Breast epithelium (tissue), 4 donors: ENCODE data around the gene CDKN2D. TPM values are rescaled to one million over a fixed set of nuclear protein-coding genes. Genes with fewer than 3 reads are reported as not detected.
"Not testable (repeated sequence)": the region's sequence is repeated elsewhere in the genome, so short reads cannot be mapped to it uniquely, and the experiment has no call there.

Experiments
- DNase-seq, 2 donors: peaks; one replicate each; pipeline ENCODE4 v3.0.0-alpha.2; 2019; ENCODE audit warnings: low spot score in 2 of 2
- H3K27ac ChIP-seq, 2 donors: fragments of 200-600 bp; sonication (generic) in 1 of 2; one replicate each; pipeline ENCODE4 v1.5.1; 2016 to 2019; ENCODE audit warnings: mild to moderate bottlenecking in 1 of 2
- H3K27me3 ChIP-seq, 2 donors: fragments of 200-600 bp; sonication (generic) in 1 of 2; one replicate each; pipeline versions ENCODE4 v1.5.1 to v1.6.0; 2017 to 2019; ENCODE audit warnings: control low read depth in 1 of 2, mild to moderate bottlenecking in 1 of 2
- H3K36me3 ChIP-seq: fragments of 200-600 bp; one replicate; pipeline ENCODE4 v1.5.1; 2019
- H3K4me1 ChIP-seq, 2 donors: fragments of 200-600 bp; sonication (generic); one replicate each; pipeline ENCODE4 v1.5.1; 2016 to 2019; ENCODE audit warnings: control low read depth in 1 of 2
- H3K4me3 ChIP-seq, 3 donors: fragments of 200-600 bp; sonication (generic); 1 replicate in 2 of 3; 2 replicates in 1 of 3; pipeline ENCODE4 v1.5.1; 2016 to 2019; ENCODE audit warnings: mild to moderate bottlenecking in 3 of 3, moderate library complexity in 2 of 3
- H3K9me3 ChIP-seq, 2 donors: fragments of 200-600 bp; sonication (generic) in 1 of 2; one replicate each; pipeline ENCODE4 v1.5.1; 2016 to 2019; ENCODE audit warnings: control low read depth in 1 of 2
- CTCF ChIP-seq, 3 donors: fragments of 450-650 bp; IDR thresholded peaks; one replicate each; pipeline ENCODE4 v1.5.1; 2016 to 2017; ENCODE audit warnings: antibody characterized with exemption in 3 of 3, mild to moderate bottlenecking in 3 of 3, moderate library complexity in 3 of 3
- POLR2A ChIP-seq: fragments of 450-650 bp; IDR thresholded peaks from one replicate; pipeline ENCODE4 v1.6.1; 2016; ENCODE audit warnings: antibody characterized with exemption, mild to moderate bottlenecking, moderate library complexity
- POLR2AphosphoS5 ChIP-seq, 3 donors: sonication (generic); formaldehyde crosslinking; IDR thresholded peaks; one replicate each; pipeline ENCODE4 v1.6.1; 2017; ENCODE audit warnings: antibody characterized with exemption in 3 of 3
- intact Hi-C: fragments of 100-400 bp; cut with DNase I; formaldehyde crosslinking; loops from one replicate; pipeline ENCODE4 v1.15.1; 2023; ENCODE audit warnings: low total_unique reads
- total RNA-seq, 3 donors: library from RNA; depleted of rRNA; stranded (reverse); fragments of >200 nt; gene quantifications; one replicate each; pipeline ENCODE4 v1.1.0, GENCODE V29; 2016

Gene CDKN2D
- total RNA-seq, 3 donors from 2014 or later, result 5.3 to 9.4 (median 8.8) TPM

- Histone ChIP-seq H3K27ac (no peak overlapping the region), H3K4me3 (no peak overlapping the region), H3K9me3 (no peaks in the 10 kb centered on the region), H3K4me1 (no peaks in the 10 kb centered on the region), H3K36me3 (no peaks in the 10 kb centered on the region), H3K27me3 (no peaks in the 10 kb centered on the region)
- TF ChIP-seq POLR2AphosphoS5 (IDR thresholded peaks at IDR 0.05), result no peak
- no peak for TF ChIP-seq POLR2A
- no peak for TF ChIP-seq CTCF (IDR thresholded peaks at IDR 0.05)
- DNase-seq, result no peak
- intact Hi-C loops, result no loop called here
Measured at GRCh38 chr19:10577951-10578350, 9.2 kb upstream of the CDKN2D start.

GRCh38 chr19:10575011-10575716 is 6.4 kb upstream of the CDKN2D start:
- no peak for TF ChIP-seq POLR2AphosphoS5 (IDR thresholded peaks at IDR 0.05)
- no peak for TF ChIP-seq CTCF (IDR thresholded peaks at IDR 0.05)
- no peak for TF ChIP-seq POLR2A
- H3K4me3 ChIP-seq, result no peak overlapping the region
- H3K27me3 ChIP-seq, result no peaks in the 10 kb centered on the region
- H3K27ac ChIP-seq, result no peak overlapping the region
- intact Hi-C loops, result no loop called here
- H3K9me3 ChIP-seq, result no peaks in the 10 kb centered on the region
- H3K4me1 ChIP-seq, result no peaks in the 10 kb centered on the region
- H3K36me3 ChIP-seq, result no peaks in the 10 kb centered on the region
- DNase-seq, result no peak

- intact Hi-C loops, result no loop called here
- TF ChIP-seq POLR2AphosphoS5 (IDR thresholded peaks at IDR 0.05) (no peak), POLR2A (no peak), CTCF (IDR thresholded peaks at IDR 0.05) (no peak)
- H3K36me3 ChIP-seq, result no peaks in the 10 kb centered on the region
- H3K27ac ChIP-seq, result no peak overlapping the region
- H3K9me3 ChIP-seq, result no peaks in the 10 kb centered on the region
- H3K27me3 ChIP-seq, result no peaks in the 10 kb centered on the region
- no peak overlapping the region for H3K4me3 ChIP-seq
- no peaks in the 10 kb centered on the region for H3K4me1 ChIP-seq
- no peak for DNase-seq
Measured at GRCh38 chr19:10574462-10574861, 5.7 kb upstream of the CDKN2D start.

GRCh38 chr19:10573793-10574192 is 5.0 kb upstream of the CDKN2D start:
- DNase-seq, intact Hi-C loops, H3K27me3 ChIP-seq: not testable (repeated sequence)

GRCh38 chr19:10568062-10568825 is 535 bp downstream of the CDKN2D start:
- no peak for TF ChIP-seq CTCF (IDR thresholded peaks at IDR 0.05)
- no peak for TF ChIP-seq POLR2AphosphoS5 (IDR thresholded peaks at IDR 0.05)
- no peak for TF ChIP-seq POLR2A
- DNase-seq, result peak; percentile 51 to 63
- Histone ChIP-seq H3K4me1 (peaks cover 0 to 12% of the 10 kb centered on the region in 2 donors), H3K27me3 (no peaks in the 10 kb centered on the region), H3K27ac (peak overlapping the region; percentile 77 to 88), H3K4me3 (peak overlapping the region; percentile 78 to 98 (median 87)), H3K9me3 (no peaks in the 10 kb centered on the region), H3K36me3 (no peaks in the 10 kb centered on the region)
- intact Hi-C loops, result no loop called here

More at GRCh38 chr19:10573793-10574192, 5.0 kb upstream of the CDKN2D start:
- not testable (repeated sequence) for H3K9me3 ChIP-seq, H3K4me1 ChIP-seq, H3K36me3 ChIP-seq, H3K4me3 ChIP-seq, H3K27ac ChIP-seq
